ENCODE results near the gene KRTAP5-2.

- TF ChIP-seq EZH2phosphoT487 (IDR thresholded peaks at IDR 0.05; ENCODE audit: insufficient read depth, low read depth) (no peak), EZH2 (IDR thresholded peaks at IDR 0.05; ENCODE audit: insufficient read depth, poor library complexity, severe bottlenecking) (no peak)
These were observed 5.5 kb upstream of the KRTAP5-2 start for GRCh38 chr11:1603629-1604028.
